ENCODE data around the gene CERS6.

DNA sequence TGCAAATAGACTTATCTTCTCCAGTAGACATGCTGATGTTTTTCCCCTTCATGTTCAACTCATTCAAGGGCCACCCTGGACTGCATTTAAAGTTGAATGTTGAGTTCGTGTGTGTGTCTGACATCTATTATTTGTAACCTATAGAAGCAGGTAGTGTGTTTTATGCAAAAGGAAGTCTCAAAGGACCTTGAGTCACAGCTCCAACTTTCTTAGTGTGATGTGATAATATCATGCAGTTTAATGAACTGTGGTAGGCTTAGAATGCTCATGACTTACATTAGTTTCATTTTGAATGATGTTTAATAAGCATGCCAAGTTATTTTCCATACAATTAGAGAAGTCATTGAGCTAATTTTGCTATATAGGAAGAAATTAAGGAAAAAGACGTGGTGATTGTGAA, 67.9 kb downstream of the CERS6 start:
- TF ChIP-seq, protein P1, sequence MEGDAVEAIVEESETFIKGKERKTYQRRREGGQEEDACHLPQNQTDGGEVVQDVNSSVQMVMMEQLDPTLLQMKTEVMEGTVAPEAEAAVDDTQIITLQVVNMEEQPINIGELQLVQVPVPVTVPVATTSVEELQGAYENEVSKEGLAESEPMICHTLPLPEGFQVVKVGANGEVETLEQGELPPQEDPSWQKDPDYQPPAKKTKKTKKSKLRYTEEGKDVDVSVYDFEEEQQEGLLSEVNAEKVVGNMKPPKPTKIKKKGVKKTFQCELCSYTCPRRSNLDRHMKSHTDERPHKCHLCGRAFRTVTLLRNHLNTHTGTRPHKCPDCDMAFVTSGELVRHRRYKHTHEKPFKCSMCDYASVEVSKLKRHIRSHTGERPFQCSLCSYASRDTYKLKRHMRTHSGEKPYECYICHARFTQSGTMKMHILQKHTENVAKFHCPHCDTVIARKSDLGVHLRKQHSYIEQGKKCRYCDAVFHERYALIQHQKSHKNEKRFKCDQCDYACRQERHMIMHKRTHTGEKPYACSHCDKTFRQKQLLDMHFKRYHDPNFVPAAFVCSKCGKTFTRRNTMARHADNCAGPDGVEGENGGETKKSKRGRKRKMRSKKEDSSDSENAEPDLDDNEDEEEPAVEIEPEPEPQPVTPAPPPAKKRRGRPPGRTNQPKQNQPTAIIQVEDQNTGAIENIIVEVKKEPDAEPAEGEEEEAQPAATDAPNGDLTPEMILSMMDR (IDR thresholded peaks at IDR 0.05): no peak
- TF ChIP-seq JUN (CRISPR knock-in tag; IDR thresholded peaks at IDR 0.05): no peak
- TF ChIP-seq ZNF317 (CRISPR knock-in tag; IDR thresholded peaks at IDR 0.05; ENCODE audit: borderline replicate concordance, low read depth): no peak
- TF ChIP-seq IRF2 (CRISPR knock-in tag; IDR thresholded peaks at IDR 0.05; ENCODE audit: borderline replicate concordance, low read depth): no peak
- TF ChIP-seq FOXK1 (CRISPR knock-in tag; IDR thresholded peaks at IDR 0.05): no peak
- no peak for TF ChIP-seq TEAD4 (CRISPR knock-in tag; IDR thresholded peaks at IDR 0.05)
- TF ChIP-seq ZNF281 (CRISPR knock-in tag; IDR thresholded peaks at IDR 0.05): no peak
- no peak for TF ChIP-seq PRRX2 (CRISPR knock-in tag; IDR thresholded peaks at IDR 0.05)
- TF ChIP-seq, protein P2, sequence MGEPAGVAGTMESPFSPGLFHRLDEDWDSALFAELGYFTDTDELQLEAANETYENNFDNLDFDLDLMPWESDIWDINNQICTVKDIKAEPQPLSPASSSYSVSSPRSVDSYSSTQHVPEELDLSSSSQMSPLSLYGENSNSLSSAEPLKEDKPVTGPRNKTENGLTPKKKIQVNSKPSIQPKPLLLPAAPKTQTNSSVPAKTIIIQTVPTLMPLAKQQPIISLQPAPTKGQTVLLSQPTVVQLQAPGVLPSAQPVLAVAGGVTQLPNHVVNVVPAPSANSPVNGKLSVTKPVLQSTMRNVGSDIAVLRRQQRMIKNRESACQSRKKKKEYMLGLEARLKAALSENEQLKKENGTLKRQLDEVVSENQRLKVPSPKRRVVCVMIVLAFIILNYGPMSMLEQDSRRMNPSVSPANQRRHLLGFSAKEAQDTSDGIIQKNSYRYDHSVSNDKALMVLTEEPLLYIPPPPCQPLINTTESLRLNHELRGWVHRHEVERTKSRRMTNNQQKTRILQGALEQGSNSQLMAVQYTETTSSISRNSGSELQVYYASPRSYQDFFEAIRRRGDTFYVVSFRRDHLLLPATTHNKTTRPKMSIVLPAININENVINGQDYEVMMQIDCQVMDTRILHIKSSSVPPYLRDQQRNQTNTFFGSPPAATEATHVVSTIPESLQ (CRISPR knock-in tag; IDR thresholded peaks at IDR 0.05): no peak
- no peak for TF ChIP-seq PRDM15 (CRISPR knock-in tag; IDR thresholded peaks at IDR 0.05)
- no peak for TF ChIP-seq AFF4 (CRISPR knock-in tag; IDR thresholded peaks at IDR 0.05; ENCODE audit: borderline replicate concordance)
- TF ChIP-seq FOXJ3 (CRISPR knock-in tag; IDR thresholded peaks at IDR 0.05; ENCODE audit: borderline replicate concordance): no peak

Measured in WTC11 (cell line).